ENCODE data around the gene NKX6-2. TPM values are rescaled to one million over a fixed set of nuclear protein-coding genes. Genes with fewer than 3 reads are reported as not detected.

Gene NKX6-2
- total RNA-seq, 4 donors from 2014 or later, result not detected

DNA sequence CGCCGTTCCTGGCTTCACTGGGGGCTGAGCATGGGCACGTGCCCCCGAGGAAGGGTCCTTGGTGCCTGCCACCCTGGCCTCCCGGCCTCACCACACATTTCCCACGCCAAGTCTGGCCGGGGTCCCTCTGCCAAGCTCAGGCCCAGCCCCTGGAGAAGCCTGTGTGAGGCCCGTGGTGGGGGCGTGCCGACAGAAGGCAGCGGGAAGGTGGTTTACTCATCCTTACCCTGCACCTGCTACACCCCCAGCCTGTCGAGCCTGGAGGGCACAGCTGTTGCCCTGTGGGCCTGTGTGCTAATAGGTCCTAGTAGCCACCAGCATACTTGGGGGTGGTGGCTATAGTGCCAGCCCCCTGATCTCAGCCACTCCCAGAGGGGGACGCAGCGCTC is 46.7 kb downstream of the NKX6-2 start:
- DNase-seq (ENCODE audit: extremely low spot score), result no peak
- Histone ChIP-seq H3K36me3 (peaks cover 8 to 68% (median 36%) of the 10 kb centered on the region in 4 donors), H3K9me3 (no peaks in the 10 kb centered on the region), H3K4me1 (peaks cover 0 to 5% (median 2%) of the 10 kb centered on the region in 4 donors), H3K4me3 (no peak overlapping the region), H3K27ac (replicated peaks in 1 of 4) (no peak overlapping the region), H3K27me3 (no peaks in the 10 kb centered on the region)
- WGBS, result 85% methylated on average over 4 of the region's 14 CpGs
- TF ChIP-seq POLR2A (IDR thresholded peaks at IDR 0.05; ENCODE audit: low read depth) (no peak), POLR2AphosphoS5 (IDR thresholded peaks at IDR 0.05) (no peak), EP300 (IDR thresholded peaks at IDR 0.05) (no peak)
- TF ChIP-seq, protein P1, sequence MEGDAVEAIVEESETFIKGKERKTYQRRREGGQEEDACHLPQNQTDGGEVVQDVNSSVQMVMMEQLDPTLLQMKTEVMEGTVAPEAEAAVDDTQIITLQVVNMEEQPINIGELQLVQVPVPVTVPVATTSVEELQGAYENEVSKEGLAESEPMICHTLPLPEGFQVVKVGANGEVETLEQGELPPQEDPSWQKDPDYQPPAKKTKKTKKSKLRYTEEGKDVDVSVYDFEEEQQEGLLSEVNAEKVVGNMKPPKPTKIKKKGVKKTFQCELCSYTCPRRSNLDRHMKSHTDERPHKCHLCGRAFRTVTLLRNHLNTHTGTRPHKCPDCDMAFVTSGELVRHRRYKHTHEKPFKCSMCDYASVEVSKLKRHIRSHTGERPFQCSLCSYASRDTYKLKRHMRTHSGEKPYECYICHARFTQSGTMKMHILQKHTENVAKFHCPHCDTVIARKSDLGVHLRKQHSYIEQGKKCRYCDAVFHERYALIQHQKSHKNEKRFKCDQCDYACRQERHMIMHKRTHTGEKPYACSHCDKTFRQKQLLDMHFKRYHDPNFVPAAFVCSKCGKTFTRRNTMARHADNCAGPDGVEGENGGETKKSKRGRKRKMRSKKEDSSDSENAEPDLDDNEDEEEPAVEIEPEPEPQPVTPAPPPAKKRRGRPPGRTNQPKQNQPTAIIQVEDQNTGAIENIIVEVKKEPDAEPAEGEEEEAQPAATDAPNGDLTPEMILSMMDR (IDR thresholded peaks at IDR 0.05), result no peak
- intact Hi-C loops (cut with DNase I), result no loop called here

- Histone ChIP-seq H3K36me3 (peaks cover 8 to 68% (median 39%) of the 10 kb centered on the region in 4 donors), H3K4me3 (no peak overlapping the region), H3K27ac (replicated peaks in 1 of 4) (no peak overlapping the region), H3K27me3 (no peaks in the 10 kb centered on the region), H3K4me1 (peaks cover 0 to 4% (median under 1%) of the 10 kb centered on the region in 4 donors), H3K9me3 (no peaks in the 10 kb centered on the region)
- intact Hi-C loops (cut with DNase I), result no loop called here
- TF ChIP-seq POLR2AphosphoS5 (IDR thresholded peaks at IDR 0.05) (no peak), EP300 (IDR thresholded peaks at IDR 0.05) (no peak), POLR2A (IDR thresholded peaks at IDR 0.05; ENCODE audit: low read depth) (no peak)
- TF ChIP-seq, protein P1 (IDR thresholded peaks at IDR 0.05), result no peak
- DNase-seq (ENCODE audit: extremely low spot score), result no peak
- 81% methylated on average over 22 of the region's 25 CpGs for WGBS
These were observed 47.3 kb downstream of the NKX6-2 start for GRCh38 chr10:132738454-132739224.

GRCh38 chr10:132737390-132738048 is 48.4 kb downstream of the NKX6-2 start:
- no peak for TF ChIP-seq POLR2A (IDR thresholded peaks at IDR 0.05; ENCODE audit: low read depth)
- TF ChIP-seq POLR2AphosphoS5 (IDR thresholded peaks at IDR 0.05), result no peak
- TF ChIP-seq, protein P1 (IDR thresholded peaks at IDR 0.05), result no peak
- TF ChIP-seq EP300 (IDR thresholded peaks at IDR 0.05), result no peak
- no peak overlapping the region for H3K27ac ChIP-seq (replicated peaks in 1 of 4)
- H3K9me3 ChIP-seq, result no peaks in the 10 kb centered on the region
- 88% methylated on average over 14 of the region's 16 CpGs for WGBS
- peaks cover 0 to 4% (median 0%) of the 10 kb centered on the region in 4 donors for H3K4me1 ChIP-seq
- no peaks in the 10 kb centered on the region for H3K27me3 ChIP-seq
- peaks cover 8 to 74% (median 45%) of the 10 kb centered on the region in 4 donors for H3K36me3 ChIP-seq
- no peak for DNase-seq (ENCODE audit: extremely low spot score)
- intact Hi-C loops (cut with DNase I), result no loop called here
- H3K4me3 ChIP-seq, result no peak overlapping the region

GRCh38 chr10:132735923-132736391 is 50.0 kb downstream of the NKX6-2 start:
- 87% methylated on average over 22 of the region's 24 CpGs for WGBS
- intact Hi-C loops (cut with DNase I), result no loop called here

More at GRCh38 chr10:132735923-132736391, 50.0 kb downstream of the NKX6-2 start:
- no peaks in the 10 kb centered on the region for H3K27me3 ChIP-seq
- no peak overlapping the region for H3K4me3 ChIP-seq
- TF ChIP-seq POLR2A (IDR thresholded peaks at IDR 0.05; ENCODE audit: low read depth) (no peak), POLR2AphosphoS5 (IDR thresholded peaks at IDR 0.05) (no peak), EP300 (IDR thresholded peaks at IDR 0.05) (no peak)
- TF ChIP-seq, protein P1 (IDR thresholded peaks at IDR 0.05), result no peak
- peaks cover 3 to 71% (median 41%) of the 10 kb centered on the region in 4 donors for H3K36me3 ChIP-seq
- DNase-seq (ENCODE audit: extremely low spot score), result no peak
- no peaks in the 10 kb centered on the region for H3K9me3 ChIP-seq
- no peak overlapping the region for H3K27ac ChIP-seq (replicated peaks in 1 of 4)
- H3K4me1 ChIP-seq, result peaks cover 0 to 4% (median 0%) of the 10 kb centered on the region in 4 donors
